DOHH2 (cell line): ENCODE data around the gene FOXK2.

Source experiments
- H3F3A ChIP-seq: fragments of 200-600 bp; sonication (generic), shearing (Covaris generic); 2 replicates; pipeline ENCODE4 v1.6.0; 2016; ENCODE audit warnings: antibody characterized with exemption, mild to moderate bottlenecking; ENCODE audit not compliant: control insufficient read depth, insufficient read depth
- H3K27ac ChIP-seq: fragments of 200-600 bp; sonication (generic); 2 replicates; pipeline ENCODE4 v1.5.1; 2014; ENCODE audit warnings: low read depth, mild to moderate bottlenecking, low read length, moderate library complexity
- H3K27me3 ChIP-seq: fragments of 200-600 bp; sonication (generic); 2 replicates; pipeline ENCODE4 v1.6.1; 2014; ENCODE audit warnings: mild to moderate bottlenecking, low read length, mixed read lengths; ENCODE audit not compliant: control insufficient read depth
- H3K36me3 ChIP-seq: fragments of 200-600 bp; sonication (generic); 2 replicates; pipeline ENCODE4 v1.6.1; 2014; ENCODE audit warnings: mild to moderate bottlenecking, low read length, moderate library complexity, mixed read lengths; ENCODE audit not compliant: control insufficient read depth
- H3K4me1 ChIP-seq: fragments of 200-600 bp; sonication (generic); 2 replicates; pipeline ENCODE4 v1.6.1; 2014; ENCODE audit warnings: mild to moderate bottlenecking, low read length, mixed read lengths; ENCODE audit not compliant: control insufficient read depth
- H3K4me2 ChIP-seq: fragments of 200-600 bp; sonication (generic); 2 replicates; pipeline ENCODE4 v1.6.0; 2014; ENCODE audit warnings: mild to moderate bottlenecking, low read length, moderate library complexity
- H3K4me3 ChIP-seq: fragments of 200-600 bp; sonication (generic); 2 replicates; pipeline ENCODE4 v1.5.1; 2014; ENCODE audit warnings: mild to moderate bottlenecking, low read length, mixed read lengths
- H3K79me2 ChIP-seq: fragments of 200-600 bp; sonication (generic); 2 replicates; pipeline ENCODE4 v1.6.1; 2014; ENCODE audit warnings: mild to moderate bottlenecking, low read length, mixed read lengths; ENCODE audit not compliant: control insufficient read depth
- H3K9me2 ChIP-seq: fragments of 200-600 bp; sonication (generic); replicated peaks from 2 replicates; pipeline ENCODE4 v1.6.1; 2014; ENCODE audit warnings: mild to moderate bottlenecking, low read length, mixed read lengths; ENCODE audit not compliant: control insufficient read depth
- H3K9me3 ChIP-seq: fragments of 200-600 bp; sonication (generic); 2 replicates; pipeline ENCODE4 v1.6.1; 2014; ENCODE audit warnings: antibody characterized with exemption, low read length, mixed read lengths; ENCODE audit not compliant: control insufficient read depth, insufficient read depth
- H4K20me1 ChIP-seq: fragments of 200-600 bp; sonication (generic); 2 replicates; pipeline ENCODE4 v1.6.0; 2014; ENCODE audit warnings: low read depth, mild to moderate bottlenecking, antibody characterized with exemption, low read length, moderate library complexity; ENCODE audit not compliant: control insufficient read depth, insufficient read depth
- CTCF ChIP-seq: fragments of 200-600 bp; sonication (generic); IDR thresholded peaks from one replicate; pipeline ENCODE4 v1.5.1; 2014; ENCODE audit warnings: antibody characterized with exemption, mild to moderate bottlenecking, low read depth, low read length; ENCODE audit not compliant: poor library complexity, severe bottlenecking
- EZH2phosphoT487 ChIP-seq: fragments of 200-600 bp; sonication (generic); IDR thresholded peaks from 2 replicates; pipeline ENCODE4 v1.6.1; 2017; ENCODE audit warnings: borderline replicate concordance, mild to moderate bottlenecking, antibody characterized with exemption, low read length, moderate library complexity, mixed read lengths

Gene FOXK2

GRCh38 chr17:82648165-82648668 is 128.7 kb downstream of the FOXK2 start, which contains the start of gene WDR45B:
WDR45B (minus strand) TSS chr17:82648444; CDS start chr17:82648340, 104 bp downstream.
- H4K20me1 ChIP-seq, result peaks cover 25% of the 10 kb centered on the region
- TF ChIP-seq EZH2phosphoT487 (no peak), CTCF (no peak)
- H3K27ac ChIP-seq, result peak within 1 kb of the TSS; percentile 87
- H3K9me3 ChIP-seq, result no peaks in the 10 kb centered on the region
- H3F3A ChIP-seq, result no peaks in the 10 kb centered on the region
- peaks cover 12% of the 10 kb centered on the region for H3K4me1 ChIP-seq
- H3K79me2 ChIP-seq, result peaks cover 50% of the 10 kb centered on the region
- H3K4me3 ChIP-seq, result peak within 1 kb of the TSS; percentile 95
- peaks cover 6% of the 10 kb centered on the region; the same call in 1 of the 2 replicates for H3K27me3 ChIP-seq
- peaks cover 33% of the 10 kb centered on the region for H3K36me3 ChIP-seq
- H3K4me2 ChIP-seq, result peak within 1 kb of the TSS; percentile 92
- H3K9me2 ChIP-seq, result no peaks in the 10 kb centered on the region

GRCh38 chr17:82648742-82649331 is 129.3 kb downstream of the FOXK2 start:
- H3K9me2 ChIP-seq, result no peaks in the 10 kb centered on the region
- H3K27me3 ChIP-seq, result peaks cover 6% of the 10 kb centered on the region; the same call in 1 of the 2 replicates
- H3K79me2 ChIP-seq, result peaks cover 44% of the 10 kb centered on the region
- H3F3A ChIP-seq, result no peaks in the 10 kb centered on the region
- TF ChIP-seq EZH2phosphoT487 (no peak), CTCF (no peak)
- no peak overlapping the region for H3K27ac ChIP-seq
- H3K9me3 ChIP-seq, result no peaks in the 10 kb centered on the region
- H3K4me2 ChIP-seq, result peak overlapping the region; percentile 64
- peak overlapping the region; percentile 63 for H3K4me3 ChIP-seq
- peaks cover 25% of the 10 kb centered on the region for H4K20me1 ChIP-seq
- peaks cover 27% of the 10 kb centered on the region for H3K36me3 ChIP-seq
- peaks cover 12% of the 10 kb centered on the region for H3K4me1 ChIP-seq

GRCh38 chr17:82649501-82650261 is 130.1 kb downstream of the FOXK2 start:
- no peak overlapping the region for H3K4me3 ChIP-seq
- peaks cover 25% of the 10 kb centered on the region for H4K20me1 ChIP-seq
- H3K4me2 ChIP-seq, result no peak overlapping the region
- peaks cover 36% of the 10 kb centered on the region for H3K79me2 ChIP-seq
- no peaks in the 10 kb centered on the region for H3K9me2 ChIP-seq
- no peaks in the 10 kb centered on the region for H3K9me3 ChIP-seq
- peaks cover 19% of the 10 kb centered on the region for H3K36me3 ChIP-seq
- no peak for TF ChIP-seq CTCF
- H3F3A ChIP-seq, result no peaks in the 10 kb centered on the region
- H3K27ac ChIP-seq, result no peak overlapping the region
- peaks cover 12% of the 10 kb centered on the region for H3K4me1 ChIP-seq
- H3K27me3 ChIP-seq, result peaks cover 6% of the 10 kb centered on the region; the same call in 1 of the 2 replicates
